ENCODE data around the gene LRRC32.

LRRC32 gene

GRCh38 chr11:76627606-76628005 lies 42.9 kb downstream of the LRRC32 start:
- H3K4me1 Mint-ChIP-seq = no peaks in the 10 kb centered on the region
- no peak overlapping the region for H3K4me3 Mint-ChIP-seq
- H3K36me3 Mint-ChIP-seq (ENCODE audit: low read depth) = no peaks in the 10 kb centered on the region
- H3K27ac Mint-ChIP-seq = no peak overlapping the region
- TF ChIP-seq, protein P1, sequence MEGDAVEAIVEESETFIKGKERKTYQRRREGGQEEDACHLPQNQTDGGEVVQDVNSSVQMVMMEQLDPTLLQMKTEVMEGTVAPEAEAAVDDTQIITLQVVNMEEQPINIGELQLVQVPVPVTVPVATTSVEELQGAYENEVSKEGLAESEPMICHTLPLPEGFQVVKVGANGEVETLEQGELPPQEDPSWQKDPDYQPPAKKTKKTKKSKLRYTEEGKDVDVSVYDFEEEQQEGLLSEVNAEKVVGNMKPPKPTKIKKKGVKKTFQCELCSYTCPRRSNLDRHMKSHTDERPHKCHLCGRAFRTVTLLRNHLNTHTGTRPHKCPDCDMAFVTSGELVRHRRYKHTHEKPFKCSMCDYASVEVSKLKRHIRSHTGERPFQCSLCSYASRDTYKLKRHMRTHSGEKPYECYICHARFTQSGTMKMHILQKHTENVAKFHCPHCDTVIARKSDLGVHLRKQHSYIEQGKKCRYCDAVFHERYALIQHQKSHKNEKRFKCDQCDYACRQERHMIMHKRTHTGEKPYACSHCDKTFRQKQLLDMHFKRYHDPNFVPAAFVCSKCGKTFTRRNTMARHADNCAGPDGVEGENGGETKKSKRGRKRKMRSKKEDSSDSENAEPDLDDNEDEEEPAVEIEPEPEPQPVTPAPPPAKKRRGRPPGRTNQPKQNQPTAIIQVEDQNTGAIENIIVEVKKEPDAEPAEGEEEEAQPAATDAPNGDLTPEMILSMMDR (IDR thresholded peaks at IDR 0.05; ENCODE audit: unreplicated experiment in 3 of 3) = no peak
- peaks cover 8% of the 10 kb centered on the region for H3K9me3 Mint-ChIP-seq
- peaks cover 6% of the 10 kb centered on the region for H3K27me3 Mint-ChIP-seq (ENCODE audit: low read depth)

DNA sequence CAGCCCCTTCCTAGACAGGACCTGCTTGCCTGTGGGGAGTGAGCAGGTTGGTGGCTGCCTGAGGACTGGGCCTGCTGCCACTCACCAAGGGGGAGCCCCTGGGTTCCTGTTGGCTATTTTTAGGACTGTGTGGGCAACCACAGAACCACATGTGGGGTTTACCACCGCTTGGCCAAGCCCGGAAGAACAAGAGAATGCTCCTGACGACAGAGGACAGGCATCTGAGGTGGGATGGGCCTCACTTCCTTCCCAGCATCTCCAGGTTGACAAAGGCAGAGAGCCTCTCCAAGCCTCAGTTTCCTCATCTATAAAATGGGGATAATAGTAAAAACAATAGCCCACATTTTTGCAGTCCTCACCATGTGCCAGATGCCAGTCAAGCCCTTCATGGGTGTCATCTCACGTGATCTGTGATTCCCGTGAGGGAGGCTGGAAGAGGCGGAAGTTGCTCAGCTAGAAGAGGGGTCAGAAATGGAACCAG lies 43.6 kb downstream of the LRRC32 start:
- H3K4me1 Mint-ChIP-seq = no peaks in the 10 kb centered on the region
- H3K4me3 Mint-ChIP-seq = no peak overlapping the region
- H3K9me3 Mint-ChIP-seq = peaks cover 8% of the 10 kb centered on the region
- H3K36me3 Mint-ChIP-seq (ENCODE audit: low read depth) = no peaks in the 10 kb centered on the region
- peaks cover 10% of the 10 kb centered on the region for H3K27me3 Mint-ChIP-seq (ENCODE audit: low read depth)
- TF ChIP-seq, protein P1 (IDR thresholded peaks at IDR 0.05; ENCODE audit: unreplicated experiment in 3 of 3) = no peak
- no peak overlapping the region for H3K27ac Mint-ChIP-seq

GRCh38 chr11:76626266-76626665 lies 44.3 kb downstream of the LRRC32 start:
- Mint-ChIP-seq H3K4me3 (no peak overlapping the region), H3K9me3 (peaks cover 8% of the 10 kb centered on the region), H3K27ac (no peak overlapping the region), H3K27me3 (ENCODE audit: low read depth) (peaks cover 10% of the 10 kb centered on the region), H3K36me3 (ENCODE audit: low read depth) (no peaks in the 10 kb centered on the region), H3K4me1 (no peaks in the 10 kb centered on the region)
- TF ChIP-seq, protein P1 (IDR thresholded peaks at IDR 0.05; ENCODE audit: unreplicated experiment in 3 of 3) = no peak

DNA sequence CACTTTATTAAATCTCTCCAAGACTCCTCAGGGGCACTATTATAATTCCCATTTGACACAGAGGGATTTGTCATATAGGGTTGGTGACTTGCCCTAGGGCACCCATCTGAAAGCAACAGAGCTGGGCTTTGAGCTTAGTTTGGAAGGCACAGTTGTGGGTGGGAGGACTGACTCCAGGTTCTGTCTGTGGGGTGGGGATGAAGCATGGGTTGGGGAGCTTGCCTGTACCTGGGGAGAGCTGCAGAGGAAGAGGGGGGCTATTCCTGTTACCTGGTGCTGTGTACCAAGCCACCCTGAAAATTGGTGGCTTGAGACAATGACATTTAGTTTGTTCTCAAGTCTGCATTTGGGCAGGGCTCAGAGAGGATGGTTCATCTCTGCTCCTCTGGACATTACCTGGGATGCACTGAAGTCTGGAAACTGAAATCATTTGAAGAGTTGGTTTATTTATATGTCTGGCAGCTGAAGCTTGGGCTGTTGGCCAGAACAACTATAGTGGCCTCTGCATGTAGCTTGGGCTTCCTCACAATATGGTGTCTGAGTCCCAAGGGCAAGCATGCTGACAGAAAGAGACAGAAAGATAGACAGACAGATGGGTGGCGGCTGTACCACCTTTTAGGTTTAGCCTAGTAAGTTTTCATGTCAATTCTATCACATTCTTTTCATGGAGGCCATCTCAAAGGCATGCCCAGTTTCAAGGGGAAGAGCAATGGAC lies 44.9 kb downstream of the LRRC32 start:
- Mint-ChIP-seq H3K4me1 (peaks cover 6% of the 10 kb centered on the region), H3K36me3 (ENCODE audit: low read depth) (no peaks in the 10 kb centered on the region), H3K9me3 (peaks cover 8% of the 10 kb centered on the region), H3K27me3 (ENCODE audit: low read depth) (peaks cover 9% of the 10 kb centered on the region), H3K4me3 (no peak overlapping the region), H3K27ac (peak overlapping the region in 1 of 3 experiments; percentile 22)
- TF ChIP-seq, protein P1 (IDR thresholded peaks at IDR 0.05; ENCODE audit: unreplicated experiment in 3 of 3) = no peak

DNA sequence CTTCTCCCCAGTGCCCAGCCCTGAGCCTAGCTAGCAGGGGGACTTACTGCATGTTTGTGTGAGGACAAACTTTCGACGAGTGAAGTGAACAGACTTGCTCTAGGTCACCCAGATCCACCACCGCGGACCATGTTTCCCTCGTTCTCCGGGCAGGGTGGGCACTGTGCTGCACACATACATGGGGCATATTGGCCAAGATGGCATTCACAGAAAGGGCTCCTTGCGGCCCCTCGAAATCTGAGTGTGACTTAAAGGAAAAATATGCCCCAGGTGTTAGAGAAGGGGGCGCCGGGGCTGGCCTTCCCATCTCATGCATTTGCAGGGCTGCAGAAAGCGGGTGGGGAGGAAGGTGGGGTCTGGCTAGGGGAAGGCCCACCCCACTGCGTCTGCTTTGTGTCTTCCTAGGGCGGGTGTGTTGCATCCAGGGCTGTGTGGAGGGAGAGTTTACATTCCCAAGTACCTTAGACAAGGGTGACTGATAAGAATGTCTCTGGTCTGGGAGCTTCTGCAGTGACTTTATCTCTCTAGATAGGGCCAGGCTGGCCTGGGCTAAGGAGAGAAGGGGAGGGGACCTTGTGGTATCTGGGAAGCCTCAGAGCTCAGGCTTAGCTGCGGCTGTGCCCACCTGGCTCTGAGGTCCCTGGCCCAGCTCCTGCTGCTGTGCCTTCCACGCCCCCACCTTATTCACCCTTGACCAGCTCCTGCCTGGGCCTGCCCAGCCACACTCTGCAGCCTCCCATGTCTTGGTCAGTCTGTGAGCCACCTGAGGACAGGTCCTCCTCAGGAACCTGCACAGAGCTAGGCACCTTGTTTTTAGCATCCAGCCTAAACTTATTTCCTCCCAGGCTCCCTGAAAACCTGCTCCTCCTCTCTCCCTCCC lies 45.8 kb downstream of the LRRC32 start:
- Mint-ChIP-seq H3K4me1 (peaks cover 7% of the 10 kb centered on the region), H3K36me3 (ENCODE audit: low read depth) (no peaks in the 10 kb centered on the region)

More for the DNA sequence above, 45.8 kb downstream of the LRRC32 start:
- no peak overlapping the region for H3K4me3 Mint-ChIP-seq
- H3K9me3 Mint-ChIP-seq = peaks cover 8% of the 10 kb centered on the region
- peak overlapping the region in 1 of 3 experiments; percentile 80 for H3K27ac Mint-ChIP-seq
- TF ChIP-seq, protein P1 (IDR thresholded peaks at IDR 0.05; ENCODE audit: unreplicated experiment in 3 of 3) = no peak
- peaks cover 7% of the 10 kb centered on the region for H3K27me3 Mint-ChIP-seq (ENCODE audit: low read depth)

All from nephron (organoid).